Activated CD8-positive, alpha-beta T cell treated with anti-CD3 and anti-CD28 coated beads for 36 hours (primary cell): ENCODE measurements around the gene NEDD4L. TPM values are rescaled to one million over a fixed set of nuclear protein-coding genes. Genes with fewer than 3 reads are reported as not detected.

Experiments used
- ATAC-seq: fragments of 200-7000 bp; cut with Tn5 transposase; one replicate; pipeline ENCODE4 v1.10.0; 2021; ENCODE audit warnings: mild to moderate bottlenecking, moderate library complexity
- CTCF ChIA-PET: fragments of 350-600 bp; sonication (Branson Sonifier 250); formaldehyde crosslinking; loops from one replicate; lab custom pipeline; 2021; ENCODE audit warnings: antibody characterized with exemption; lab: Charles Lee
- POLR2A ChIA-PET: fragments of 350-600 bp; sonication (Branson Sonifier 250); formaldehyde crosslinking; loops from one replicate; lab custom pipeline; 2021; ENCODE audit warnings: antibody characterized with exemption; lab: Charles Lee
- DNase-seq: peaks from one replicate; pipeline ENCODE4 v3.0.0-alpha.2; 2020
- H3K27ac Mint-ChIP-seq: one replicate; pipeline ENCODE4 v1.8.0; 2021; ENCODE audit warnings: mild to moderate bottlenecking, mixed read lengths
- H3K27me3 Mint-ChIP-seq: one replicate; pipeline ENCODE4 v1.8.0; 2021; ENCODE audit warnings: mixed read lengths
- H3K36me3 Mint-ChIP-seq: one replicate; pipeline ENCODE4 v1.8.0; 2021; ENCODE audit warnings: low read depth, mixed read lengths
- H3K4me1 Mint-ChIP-seq: one replicate; pipeline ENCODE4 v1.8.0; 2021; ENCODE audit warnings: low read depth, mixed read lengths
- H3K4me3 Mint-ChIP-seq: one replicate; pipeline ENCODE4 v1.8.0; 2021; ENCODE audit warnings: mild to moderate bottlenecking, moderate library complexity, mixed read lengths
- H3K9me3 Mint-ChIP-seq: one replicate; pipeline ENCODE4 v1.8.0; 2021; ENCODE audit warnings: mixed read lengths
- intact Hi-C: fragments of 100-400 bp; cut with micrococcal nuclease; formaldehyde crosslinking; loops from one replicate; pipeline ENCODE4 v1.10.0; 2022
- total RNA-seq, 2 experiments: library from RNA; stranded (reverse); gene quantifications; one replicate each; pipeline ENCODE4 v1.2.3, GENCODE V29; 2021
- TF ChIP-seq, protein P1 (sequence below): fragments of 200-600 bp; IDR thresholded peaks from one replicate; pipeline ENCODE4 v1.8.0; 2022; ENCODE audit warnings: antibody characterized with exemption, mild to moderate bottlenecking

Gene NEDD4L
- total RNA-seq, 2 experiments from 2014 or later: 7.5 to 8.5 TPM

DNA sequence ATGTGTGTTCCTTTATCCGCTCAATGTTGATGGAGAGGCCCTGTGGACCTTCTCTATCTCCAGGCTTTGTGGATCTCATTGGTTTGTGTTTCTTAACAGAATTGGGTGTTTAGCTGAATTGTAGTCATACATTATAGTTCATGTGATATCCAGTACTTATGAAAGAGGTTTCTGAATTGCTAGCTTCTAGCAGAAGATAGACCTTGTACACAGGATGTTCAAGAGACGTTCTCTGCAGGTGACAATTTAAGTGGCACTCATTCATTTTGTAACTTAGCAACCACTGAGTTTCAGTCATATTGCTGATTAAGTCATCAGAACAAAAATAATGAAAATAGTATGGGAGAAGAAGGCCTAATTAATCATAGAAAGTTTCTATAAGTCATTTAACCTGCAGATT, 305.6 kb downstream of the NEDD4L start:
- Mint-ChIP-seq H3K9me3 (no peaks in the 10 kb centered on the region), H3K27ac (no peak overlapping the region), H3K36me3 (no peaks in the 10 kb centered on the region), H3K4me3 (no peak overlapping the region), H3K27me3 (no peaks in the 10 kb centered on the region), H3K4me1 (no peaks in the 10 kb centered on the region)
- ChIA-PET POLR2A (no interaction called here), CTCF (no interaction called here)
- TF ChIP-seq, protein P1, sequence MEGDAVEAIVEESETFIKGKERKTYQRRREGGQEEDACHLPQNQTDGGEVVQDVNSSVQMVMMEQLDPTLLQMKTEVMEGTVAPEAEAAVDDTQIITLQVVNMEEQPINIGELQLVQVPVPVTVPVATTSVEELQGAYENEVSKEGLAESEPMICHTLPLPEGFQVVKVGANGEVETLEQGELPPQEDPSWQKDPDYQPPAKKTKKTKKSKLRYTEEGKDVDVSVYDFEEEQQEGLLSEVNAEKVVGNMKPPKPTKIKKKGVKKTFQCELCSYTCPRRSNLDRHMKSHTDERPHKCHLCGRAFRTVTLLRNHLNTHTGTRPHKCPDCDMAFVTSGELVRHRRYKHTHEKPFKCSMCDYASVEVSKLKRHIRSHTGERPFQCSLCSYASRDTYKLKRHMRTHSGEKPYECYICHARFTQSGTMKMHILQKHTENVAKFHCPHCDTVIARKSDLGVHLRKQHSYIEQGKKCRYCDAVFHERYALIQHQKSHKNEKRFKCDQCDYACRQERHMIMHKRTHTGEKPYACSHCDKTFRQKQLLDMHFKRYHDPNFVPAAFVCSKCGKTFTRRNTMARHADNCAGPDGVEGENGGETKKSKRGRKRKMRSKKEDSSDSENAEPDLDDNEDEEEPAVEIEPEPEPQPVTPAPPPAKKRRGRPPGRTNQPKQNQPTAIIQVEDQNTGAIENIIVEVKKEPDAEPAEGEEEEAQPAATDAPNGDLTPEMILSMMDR: no peak
- ATAC-seq (no peak), DNase-seq (no peak)
- intact Hi-C loops: no loop called here

DNA sequence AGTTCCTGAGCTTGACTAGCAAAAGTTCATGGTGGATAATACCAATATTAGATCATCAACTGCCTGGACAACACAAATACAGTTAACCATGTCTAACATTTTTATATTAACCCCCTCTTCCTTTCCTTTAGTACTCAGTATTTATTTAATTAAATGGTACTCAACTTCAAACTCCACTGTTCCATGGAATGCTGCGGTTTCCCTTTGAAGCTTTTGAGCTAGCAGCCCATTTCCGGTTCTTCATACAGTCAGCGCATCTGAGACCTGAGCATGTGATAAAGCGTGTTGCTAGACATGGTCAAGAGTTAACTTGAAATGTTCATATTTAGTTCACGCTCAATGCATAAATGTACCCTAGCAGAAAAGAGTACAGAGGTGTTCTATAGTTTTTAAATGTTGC, 306.5 kb downstream of the NEDD4L start:
- TF ChIP-seq, protein P1: no peak
- H3K4me3 Mint-ChIP-seq: no peak overlapping the region

DNA sequence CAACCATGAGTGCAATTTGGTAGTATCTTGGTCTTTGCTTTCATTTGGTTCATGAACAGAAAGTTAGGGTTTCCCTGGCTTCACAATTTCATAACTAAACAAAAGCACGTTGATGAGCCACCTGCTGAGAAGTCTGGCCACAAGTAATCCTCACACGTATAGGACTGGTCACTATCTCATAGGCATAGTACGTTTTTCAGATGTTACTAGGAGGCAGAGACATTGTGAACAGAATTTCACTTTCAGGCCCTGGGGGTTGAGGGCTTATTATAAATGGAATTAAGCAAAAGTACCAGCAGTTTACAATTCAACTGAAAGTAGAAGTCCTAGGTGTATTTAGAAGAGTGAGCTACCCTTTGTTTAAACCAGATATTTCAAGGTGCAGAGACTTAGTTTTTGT, 307.8 kb downstream of the NEDD4L start:
- TF ChIP-seq, protein P1: no peak
- CTCF ChIA-PET: no interaction called here
- Mint-ChIP-seq H3K4me1 (no peaks in the 10 kb centered on the region), H3K9me3 (no peaks in the 10 kb centered on the region), H3K27me3 (no peaks in the 10 kb centered on the region), H3K36me3 (no peaks in the 10 kb centered on the region), H3K4me3 (no peak overlapping the region), H3K27ac (no peak overlapping the region)
- DNase-seq: no peak
- POLR2A ChIA-PET: no interaction called here
- no peak for ATAC-seq
- intact Hi-C loops: no loop called here

More for the DNA sequence above, 306.5 kb downstream of the NEDD4L start:
- H3K27me3 Mint-ChIP-seq: no peaks in the 10 kb centered on the region
- DNase-seq (no peak), ATAC-seq (no peak)
- no peak overlapping the region for H3K27ac Mint-ChIP-seq
- POLR2A ChIA-PET: interaction anchor here (1.2 kb wide), 1 partner anchor 11 kb away, joined by 3 read pairs; no protein-coding TSS in a partner anchor
- intact Hi-C loops: no loop called here
- no peaks in the 10 kb centered on the region for H3K4me1 Mint-ChIP-seq
- CTCF ChIA-PET: no interaction called here
- H3K9me3 Mint-ChIP-seq: no peaks in the 10 kb centered on the region
- H3K36me3 Mint-ChIP-seq: no peaks in the 10 kb centered on the region

DNA sequence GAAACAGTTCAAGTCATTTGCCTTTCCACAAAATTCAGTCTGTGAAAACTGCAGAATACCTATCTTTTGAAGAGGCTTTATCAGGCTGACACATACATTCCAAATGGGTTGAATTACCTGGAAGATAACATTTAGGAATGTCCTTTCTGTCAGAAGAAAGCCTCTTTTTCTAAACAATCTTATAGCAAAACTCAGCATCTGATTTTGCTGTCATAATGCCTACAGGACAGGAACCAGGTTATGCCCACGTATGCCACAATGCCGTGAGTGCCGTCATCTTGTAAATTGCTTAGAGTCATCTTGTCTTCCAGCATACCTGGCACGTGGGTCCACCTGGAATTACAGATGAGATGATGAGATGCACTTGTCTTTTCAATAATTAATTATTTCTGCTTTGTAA, 309.6 kb downstream of the NEDD4L start:
- no peaks in the 10 kb centered on the region for H3K36me3 Mint-ChIP-seq
- TF ChIP-seq, protein P1: no peak
- H3K4me1 Mint-ChIP-seq: no peaks in the 10 kb centered on the region
- DNase-seq (no peak), ATAC-seq (no peak)
- ChIA-PET CTCF (no interaction called here), POLR2A (no interaction called here)
- no peak overlapping the region for H3K27ac Mint-ChIP-seq
- no peaks in the 10 kb centered on the region for H3K27me3 Mint-ChIP-seq
- H3K9me3 Mint-ChIP-seq: no peaks in the 10 kb centered on the region
- intact Hi-C loops: no loop called here
- H3K4me3 Mint-ChIP-seq: no peak overlapping the region

DNA sequence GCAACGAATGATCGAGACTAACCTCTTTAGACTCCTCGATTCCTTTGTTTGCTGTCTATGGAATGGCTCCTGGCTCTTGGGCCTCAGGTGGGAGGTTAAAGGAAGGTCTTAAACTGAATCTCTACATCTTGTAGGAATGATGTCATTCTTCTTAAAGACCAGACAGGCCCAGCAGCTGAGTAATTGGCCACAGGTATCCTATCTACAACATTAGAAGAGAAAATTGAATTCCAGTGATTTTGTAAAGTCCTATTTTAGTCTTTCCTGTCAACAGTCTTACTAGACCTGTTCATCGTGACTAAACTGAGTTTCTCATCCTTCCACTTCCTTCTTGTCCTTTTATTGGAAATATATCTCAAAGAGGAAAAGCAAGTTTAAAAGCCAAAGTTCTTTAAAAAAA, 310.0 kb downstream of the NEDD4L start:
- ChIA-PET POLR2A (interaction anchor here (0.7 kb wide), 1 partner anchor 40 kb away, joined by 3 read pairs; no protein-coding TSS in a partner anchor), CTCF (no interaction called here)
- no peaks in the 10 kb centered on the region for H3K36me3 Mint-ChIP-seq
- no peaks in the 10 kb centered on the region for H3K4me1 Mint-ChIP-seq
- intact Hi-C loops: no loop called here
- DNase-seq: no peak
- no peak overlapping the region for H3K4me3 Mint-ChIP-seq
- no peak for ATAC-seq
- TF ChIP-seq, protein P1: no peak
- no peak overlapping the region for H3K27ac Mint-ChIP-seq
- no peaks in the 10 kb centered on the region for H3K9me3 Mint-ChIP-seq
- no peaks in the 10 kb centered on the region for H3K27me3 Mint-ChIP-seq
